Ascending aorta (tissue), 2 donors: Measurements from ENCODE around the gene VEGFD. TPM values are rescaled to one million over a fixed set of nuclear protein-coding genes. Genes with fewer than 3 reads are reported as not detected.

Experiments
- DNase-seq, 2 donors: peaks; one replicate each; pipeline ENCODE4 v3.0.0-alpha.2; 2019; ENCODE audit warnings: low spot score in 2 of 2
- H3K27ac ChIP-seq, 2 donors: fragments of 200-600 bp; sonication (generic); one replicate each; pipeline ENCODE4 v1.5.1; 2016 to 2017; ENCODE audit warnings: mild to moderate bottlenecking in 1 of 2
- H3K27me3 ChIP-seq: fragments of 200-600 bp; sonication (generic); one replicate; pipeline ENCODE4 v1.5.1; 2017
- H3K36me3 ChIP-seq, 2 donors: fragments of 200-600 bp; sonication (generic); one replicate each; pipeline ENCODE4 v1.5.1; 2016
- H3K4me1 ChIP-seq, 2 donors: fragments of 200-600 bp; sonication (generic); one replicate each; pipeline ENCODE4 v1.5.1; 2016 to 2017; ENCODE audit warnings: mild to moderate bottlenecking in 1 of 2
- H3K4me3 ChIP-seq, 2 donors: fragments of 200-600 bp; sonication (generic); one replicate each; pipeline ENCODE4 v1.5.1; 2016 to 2017; ENCODE audit warnings: mild to moderate bottlenecking in 1 of 2
- H3K9me3 ChIP-seq, 2 donors: fragments of 200-600 bp; sonication (generic); one replicate each; pipeline ENCODE4 v1.5.1; 2016
- CTCF ChIP-seq, 3 experiments: fragments of 200-600 bp in 2 of 3; fragments of 450-650 bp in 1 of 3; sonication (generic) in 2 of 3; IDR thresholded peaks; one replicate each; pipeline ENCODE4 v1.5.1; 2016 to 2019; ENCODE audit warnings: antibody characterized with exemption in 3 of 3, mild to moderate bottlenecking in 1 of 3, moderate library complexity in 1 of 3
- intact Hi-C: fragments of 100-400 bp; cut with DNase I; formaldehyde crosslinking; loops from one replicate; pipeline ENCODE4 v1.15.1; 2023
- total RNA-seq: library from RNA; depleted of rRNA; stranded (reverse); fragments of >200 nt; gene quantifications from one replicate; pipeline ENCODE4 v1.1.0, GENCODE V29; 2016

The VEGFD gene
- total RNA-seq, 1 donor from 2014 or later = 0.85 TPM

GRCh38 chrX:15405846-15406245, 21.6 kb upstream of the VEGFD start:
- no peak for TF ChIP-seq CTCF (IDR thresholded peaks at IDR 0.05)

GRCh38 chrX:15404401-15405096, 20.3 kb upstream of the VEGFD start:
- no peaks in the 10 kb centered on the region for H3K9me3 ChIP-seq
- intact Hi-C loops = no loop called here
- H3K36me3 ChIP-seq = no peaks in the 10 kb centered on the region
- no peak for TF ChIP-seq CTCF (IDR thresholded peaks at IDR 0.05)
- no peak overlapping the region for H3K4me3 ChIP-seq
- H3K27ac ChIP-seq = no peak overlapping the region
- H3K27me3 ChIP-seq = no peaks in the 10 kb centered on the region
- H3K4me1 ChIP-seq = no peaks in the 10 kb centered on the region
- no peak for DNase-seq

More at GRCh38 chrX:15405846-15406245, 21.6 kb upstream of the VEGFD start:
- Histone ChIP-seq H3K9me3 (no peaks in the 10 kb centered on the region), H3K4me1 (no peaks in the 10 kb centered on the region), H3K27ac (no peak overlapping the region), H3K4me3 (no peak overlapping the region), H3K36me3 (no peaks in the 10 kb centered on the region), H3K27me3 (no peaks in the 10 kb centered on the region)
- DNase-seq = no peak
- intact Hi-C loops = no loop called here

GRCh38 chrX:15401378-15401777, 17.2 kb upstream of the VEGFD start:
- no peaks in the 10 kb centered on the region for H3K4me1 ChIP-seq
- no peak for DNase-seq
- no peaks in the 10 kb centered on the region for H3K9me3 ChIP-seq
- H3K4me3 ChIP-seq = no peak overlapping the region
- TF ChIP-seq CTCF (IDR thresholded peaks at IDR 0.05) = no peak
- H3K27ac ChIP-seq = no peak overlapping the region
- intact Hi-C loops = no loop called here
- H3K36me3 ChIP-seq = no peaks in the 10 kb centered on the region
- H3K27me3 ChIP-seq = no peaks in the 10 kb centered on the region

GRCh38 chrX:15399962-15400391, 15.8 kb upstream of the VEGFD start:
- Histone ChIP-seq H3K4me1 (no peaks in the 10 kb centered on the region), H3K36me3 (no peaks in the 10 kb centered on the region), H3K9me3 (no peaks in the 10 kb centered on the region), H3K27ac (no peak overlapping the region), H3K27me3 (no peaks in the 10 kb centered on the region), H3K4me3 (no peak overlapping the region)
- TF ChIP-seq CTCF (IDR thresholded peaks at IDR 0.05) = no peak
- DNase-seq = no peak
- intact Hi-C loops = no loop called here

- H3K4me3 ChIP-seq = no peak overlapping the region
- no peaks in the 10 kb centered on the region for H3K36me3 ChIP-seq
- intact Hi-C loops = no loop called here
- no peaks in the 10 kb centered on the region for H3K9me3 ChIP-seq
- H3K4me1 ChIP-seq = no peaks in the 10 kb centered on the region
- H3K27me3 ChIP-seq = no peaks in the 10 kb centered on the region
- DNase-seq = no peak
- H3K27ac ChIP-seq = no peak overlapping the region
- TF ChIP-seq CTCF (IDR thresholded peaks at IDR 0.05) = no peak
Observed at GRCh38 chrX:15398874-15399273, 14.7 kb upstream of the VEGFD start.

GRCh38 chrX:15395789-15396188, 11.6 kb upstream of the VEGFD start:
- H3K4me3 ChIP-seq = no peak overlapping the region
- no peaks in the 10 kb centered on the region for H3K9me3 ChIP-seq
- intact Hi-C loops = no loop called here
- DNase-seq = no peak
- no peaks in the 10 kb centered on the region for H3K36me3 ChIP-seq
- H3K27ac ChIP-seq = no peak overlapping the region
- H3K4me1 ChIP-seq = no peaks in the 10 kb centered on the region
- TF ChIP-seq CTCF (IDR thresholded peaks at IDR 0.05) = no peak
- H3K27me3 ChIP-seq = no peaks in the 10 kb centered on the region
